Activated CD4-positive, CD25-positive, alpha-beta regulatory T cell (primary cell): ENCODE measurements around the gene GPR180.
"Not testable (repeated sequence)": the region's sequence is repeated elsewhere in the genome, so short reads cannot be mapped to it uniquely, and the experiment has no call there.

Experiments used
- DNase-seq, 4 experiments: peaks; one replicate each; lab custom pipeline; 2025; lab: John Stamatoyannopoulos, UW

Gene GPR180

DNA sequence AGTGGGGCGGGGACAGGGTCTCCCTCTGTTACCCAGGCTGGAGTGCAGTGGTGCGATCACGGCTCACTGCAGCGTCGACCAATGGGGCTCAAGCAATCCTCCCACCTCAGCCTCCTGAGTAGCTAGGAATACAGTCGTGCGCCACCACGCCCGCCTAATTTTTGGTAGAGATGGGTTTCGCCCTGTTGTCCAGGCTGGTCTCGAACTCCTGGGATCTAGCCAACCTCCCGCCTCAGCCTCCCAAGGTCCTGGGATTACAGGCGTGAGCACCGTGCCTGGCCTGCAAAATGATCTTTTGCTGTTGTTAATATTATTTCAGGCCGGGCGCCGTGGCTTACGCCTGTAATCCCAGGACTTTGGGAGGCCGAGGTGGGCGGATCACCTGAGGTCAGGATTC is 5.1 kb upstream of the GPR180 start:
- DNase-seq: no peak

DNA sequence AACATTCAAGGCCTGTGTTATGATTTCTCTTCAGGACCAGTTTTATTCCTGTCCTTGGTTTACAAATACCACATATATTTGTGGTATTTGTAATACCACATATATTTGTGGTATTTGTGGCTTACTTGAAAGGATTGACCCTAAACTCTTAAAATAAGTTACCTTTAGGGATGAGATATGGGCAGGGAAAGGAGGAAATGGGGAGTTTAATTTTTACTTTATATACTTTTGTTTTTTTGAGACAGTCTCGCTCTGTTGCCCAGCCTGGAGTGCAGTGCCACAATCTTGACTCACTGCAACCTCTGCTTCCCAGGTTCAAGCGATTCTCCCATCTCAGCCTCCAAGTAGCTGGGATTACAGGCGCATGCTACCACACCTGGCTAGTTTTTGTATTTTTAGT is 3.4 kb upstream of the GPR180 start:
- no peak for DNase-seq

DNA sequence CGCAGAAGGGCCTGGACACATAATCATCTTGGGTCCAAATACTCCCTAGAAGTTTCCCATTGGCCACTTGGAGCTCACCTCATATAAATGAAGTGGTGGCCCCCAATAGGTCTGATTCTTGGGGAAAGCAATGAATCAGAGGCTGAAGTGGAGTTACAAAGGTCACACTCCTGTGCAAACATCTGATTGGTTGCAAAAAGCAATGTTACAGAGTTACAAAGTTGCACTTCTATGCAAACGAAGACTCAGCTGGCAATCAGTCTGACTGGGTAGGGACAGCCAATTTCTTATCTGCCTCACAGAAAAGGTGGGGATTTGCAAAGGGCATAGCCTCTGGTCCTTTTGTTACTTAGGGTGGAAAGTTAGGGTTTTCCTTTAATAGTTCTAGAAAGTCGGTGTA is 1.8 kb upstream of the GPR180 start:
- DNase-seq: no peak

DNA sequence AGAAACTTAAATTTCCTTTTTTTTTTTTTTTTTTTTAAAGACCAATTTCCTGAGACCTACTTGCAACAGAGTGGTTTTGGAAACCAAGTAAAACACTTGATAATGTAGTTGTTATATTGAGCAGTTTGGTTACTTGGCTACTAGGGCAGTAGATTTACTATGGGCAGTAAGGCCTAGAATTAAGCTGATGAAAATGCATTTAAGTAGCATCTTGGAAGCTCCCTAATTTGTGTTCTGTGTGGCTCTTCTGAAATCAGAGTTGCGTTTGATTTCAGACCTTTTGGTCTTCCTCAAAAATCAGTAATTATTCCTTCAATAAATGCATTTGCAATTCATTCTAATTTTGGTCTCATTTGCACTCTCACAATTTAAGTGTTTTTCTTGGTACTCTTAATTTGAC is 810 bp downstream of the GPR180 start:
- DNase-seq: no peak

DNA sequence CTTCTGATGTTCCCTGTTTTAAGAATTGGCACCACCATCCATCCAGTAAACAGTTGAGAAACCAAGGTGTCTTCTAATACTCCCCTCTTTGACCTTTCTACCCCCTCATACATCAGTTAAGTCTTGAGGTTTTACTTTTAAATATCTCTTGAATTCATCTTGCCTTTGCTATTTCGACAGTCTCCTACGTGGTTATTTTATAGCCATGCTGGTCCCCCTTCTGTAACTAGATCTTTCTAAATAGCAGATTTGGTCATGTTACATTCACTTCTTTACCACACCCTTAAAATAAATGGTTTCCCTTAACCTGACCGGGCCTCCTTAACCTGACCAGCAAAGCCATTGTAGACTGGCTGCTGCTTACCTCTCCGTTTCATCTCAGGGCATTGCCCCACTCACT is 5.4 kb downstream of the GPR180 start:
- no peak for DNase-seq

DNA sequence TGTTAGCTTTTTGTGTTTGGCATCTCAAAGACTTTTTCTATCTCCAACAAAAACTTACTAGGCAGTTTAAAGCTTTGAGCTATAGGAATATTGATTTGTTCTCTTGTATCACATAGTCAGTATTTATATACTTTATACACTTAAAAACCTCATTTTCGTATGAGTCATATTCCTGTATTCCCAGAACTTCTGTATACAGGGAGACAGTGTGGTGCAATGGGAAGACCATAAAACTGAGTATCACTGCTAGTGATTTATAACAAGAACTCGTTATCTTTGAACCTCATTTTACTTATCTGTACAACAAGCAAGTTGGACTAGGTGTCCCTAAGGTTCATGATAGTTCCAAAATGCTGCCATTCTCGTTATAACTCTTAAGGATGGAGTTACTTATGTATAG is 6.3 kb downstream of the GPR180 start:
- no peak for DNase-seq

DNA sequence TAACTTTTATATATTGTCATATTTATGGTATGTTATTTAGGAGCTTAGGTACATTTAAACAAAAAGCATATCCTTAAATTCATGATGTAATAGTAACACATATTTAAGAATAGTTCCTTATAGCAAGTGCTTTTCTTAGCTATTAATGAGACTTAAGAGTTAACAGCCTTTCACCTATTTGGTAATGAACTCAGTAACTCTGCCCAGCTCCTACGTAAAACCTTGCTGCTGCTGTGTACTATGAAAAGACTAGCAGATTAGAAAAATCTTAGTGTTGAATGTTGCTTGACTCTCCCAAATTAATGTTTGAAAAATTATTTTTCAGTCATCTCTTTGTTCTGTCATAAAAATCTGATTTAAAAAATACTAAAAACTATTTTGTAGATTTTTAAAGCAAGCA is 6.9 kb downstream of the GPR180 start:
- no peak for DNase-seq

DNA sequence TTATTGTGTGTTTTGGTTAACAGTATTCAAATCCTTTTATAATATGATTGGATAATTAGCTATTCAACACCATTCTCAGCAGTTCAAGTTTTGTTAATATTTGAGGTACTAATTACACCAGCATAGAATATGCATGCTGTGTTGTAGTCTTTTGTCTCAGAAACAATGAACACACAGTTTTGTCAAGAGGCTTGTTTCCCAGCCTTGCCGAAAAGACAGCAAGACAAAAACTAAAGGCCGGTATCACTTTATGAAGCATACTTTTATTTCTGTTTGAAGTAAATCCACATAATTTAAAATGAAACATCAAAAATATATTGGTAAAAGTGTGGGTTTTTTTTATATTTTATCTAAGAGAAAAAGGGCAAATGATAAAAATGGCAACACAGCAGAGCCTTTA is 7.5 kb downstream of the GPR180 start:
- no peak for DNase-seq

DNA sequence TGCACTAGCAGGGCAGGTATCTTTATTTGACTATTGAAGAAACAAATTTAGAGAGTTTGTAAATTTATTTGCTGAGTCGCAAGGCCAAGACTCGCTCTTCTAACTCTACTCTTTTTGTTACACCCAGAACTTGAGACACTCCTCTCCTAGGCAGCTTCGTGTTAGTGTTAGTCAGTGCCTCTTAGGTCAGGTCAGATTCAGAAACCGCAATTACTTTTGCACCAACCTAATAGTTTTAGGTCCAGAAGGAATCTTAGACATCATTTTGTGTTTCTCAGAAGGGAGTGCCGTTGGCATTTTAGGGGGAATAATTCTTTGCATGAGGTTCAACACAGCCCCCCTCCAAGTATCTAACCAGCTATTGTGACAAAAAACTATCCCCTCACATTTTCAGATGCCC is 8.8 kb downstream of the GPR180 start:
- no peak for DNase-seq

DNA sequence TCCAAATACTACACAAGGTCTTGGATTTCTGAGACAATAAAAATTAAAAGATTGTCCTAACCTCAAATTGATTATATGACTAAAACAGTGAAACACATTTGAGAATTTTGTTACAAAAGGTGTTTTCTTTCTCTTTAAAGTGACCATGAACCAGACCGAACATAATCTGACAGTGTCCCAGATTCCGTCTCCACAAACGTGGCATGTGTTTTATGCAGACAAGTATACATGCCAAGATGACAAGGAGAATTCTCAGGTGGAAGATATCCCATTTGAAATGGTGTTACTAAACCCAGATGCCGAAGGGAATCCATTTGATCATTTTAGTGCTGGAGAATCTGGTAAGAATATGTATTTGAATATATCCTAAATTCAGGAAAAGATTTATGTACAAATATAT is 10.4 kb downstream of the GPR180 start:
- DNase-seq: no peak

DNA sequence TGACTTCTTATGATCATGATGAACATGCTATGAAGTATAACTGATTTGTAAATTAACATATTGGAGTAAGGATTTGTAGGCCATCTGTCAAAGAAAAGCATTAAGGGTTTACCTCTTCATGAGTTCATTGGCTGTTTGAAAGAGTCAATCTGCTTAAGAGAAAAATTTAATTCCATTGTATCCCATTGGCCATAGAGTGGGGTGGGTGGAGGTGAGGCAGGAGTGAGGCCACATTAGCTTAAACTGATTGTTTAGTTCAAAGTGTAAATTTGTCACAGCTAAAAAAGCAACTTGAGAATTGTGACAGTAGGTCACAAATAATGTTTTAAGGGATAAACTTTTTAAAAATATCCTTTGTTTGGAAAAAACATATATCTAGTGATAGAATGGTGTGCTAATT is 11.4 kb downstream of the GPR180 start:
- no peak for DNase-seq

DNA sequence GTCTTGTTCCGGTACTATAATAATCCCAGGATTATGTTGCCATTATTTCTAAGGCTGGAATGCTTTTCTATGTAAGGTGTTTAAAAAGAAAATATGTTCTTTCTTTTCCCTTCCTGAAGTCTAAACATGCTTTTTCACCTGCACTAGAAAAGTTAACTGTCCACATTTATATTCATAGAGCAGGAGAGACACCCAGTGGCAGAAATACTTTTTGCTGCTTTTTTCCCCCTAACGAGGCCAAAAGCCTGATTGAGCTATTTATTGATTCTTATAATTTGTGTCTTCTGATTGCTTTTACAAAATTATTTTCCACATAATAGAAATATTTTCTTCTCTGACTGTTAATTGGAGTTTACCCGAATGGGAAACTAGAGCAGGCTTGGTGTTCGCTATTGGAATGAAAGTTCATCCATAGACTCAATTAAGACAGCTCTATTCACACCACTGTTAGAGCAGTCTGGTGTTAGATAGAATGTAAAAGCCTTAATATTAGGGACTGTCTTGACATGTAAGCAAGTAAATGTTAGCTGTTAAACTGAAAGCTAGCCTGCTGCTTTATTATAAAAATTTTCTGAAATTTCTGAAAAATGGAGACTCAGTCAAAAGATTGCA is 15.8 kb downstream of the GPR180 start:
- DNase-seq: no peak

DNA sequence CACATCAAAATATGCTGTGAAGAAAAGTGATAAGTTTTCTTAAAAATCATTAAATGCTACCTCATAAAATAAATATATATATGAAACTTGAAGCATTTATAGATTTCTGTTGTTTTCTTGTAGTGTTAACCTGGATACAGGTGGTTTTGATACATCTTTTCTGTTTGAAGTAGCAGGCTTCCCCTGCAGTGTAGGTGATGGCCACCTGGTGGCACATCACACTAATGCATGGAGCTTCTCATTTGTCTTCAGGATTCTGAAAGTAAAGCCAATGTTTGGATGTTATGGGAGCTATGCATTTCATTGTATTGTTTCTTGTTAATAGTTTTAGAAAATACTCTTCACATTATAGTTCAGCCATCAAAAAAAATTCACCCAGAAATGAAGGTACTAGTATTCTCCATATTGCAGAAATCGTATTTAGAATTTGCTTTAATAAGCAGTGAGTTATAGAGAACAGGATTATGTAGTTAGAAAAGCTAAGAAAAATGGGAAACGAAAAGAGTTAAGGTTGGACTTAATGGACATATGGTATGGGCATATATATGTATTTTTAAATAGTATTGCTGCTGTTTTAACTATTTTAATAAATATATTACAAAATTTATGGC is 18.7 kb downstream of the GPR180 start:
- DNase-seq: no peak

DNA sequence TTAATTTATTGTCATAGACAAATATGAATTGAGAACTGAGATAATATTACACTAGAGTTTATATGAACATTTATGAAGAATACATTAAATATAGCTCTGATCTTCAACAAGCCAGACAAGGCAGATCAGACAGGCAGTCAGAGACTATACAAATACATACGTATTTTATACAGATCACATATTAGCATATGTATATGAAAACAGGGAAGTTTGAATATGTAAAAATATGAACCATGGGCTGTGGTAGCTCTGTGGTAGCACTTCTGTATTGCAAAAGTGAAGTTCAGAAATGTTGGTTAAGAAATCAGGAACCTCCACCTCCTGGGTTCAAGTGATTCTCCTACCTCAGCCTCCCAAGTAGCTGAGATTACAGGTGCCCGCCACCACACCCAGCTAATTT is 20.7 kb downstream of the GPR180 start:
- DNase-seq: no peak

DNA sequence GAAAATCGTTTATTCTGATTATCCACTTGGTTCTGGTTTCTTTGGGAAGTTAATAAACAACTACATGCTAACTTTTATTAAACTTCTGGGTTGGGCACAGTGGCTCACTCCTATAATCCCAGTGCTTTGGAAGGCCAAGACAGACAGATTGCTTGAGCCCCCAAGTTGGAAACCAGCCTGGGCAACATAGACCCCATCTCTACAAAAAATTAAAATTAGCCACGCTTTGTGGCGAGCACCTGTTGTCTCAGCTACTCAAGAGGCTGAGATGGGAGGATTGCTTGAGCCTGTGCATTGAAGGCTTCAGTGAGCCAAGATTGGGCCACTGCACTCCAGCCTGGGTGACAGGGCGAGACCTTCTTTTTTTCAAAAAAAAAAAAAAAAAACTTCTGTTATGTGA is 21.7 kb downstream of the GPR180 start:
- no peak for DNase-seq

DNA sequence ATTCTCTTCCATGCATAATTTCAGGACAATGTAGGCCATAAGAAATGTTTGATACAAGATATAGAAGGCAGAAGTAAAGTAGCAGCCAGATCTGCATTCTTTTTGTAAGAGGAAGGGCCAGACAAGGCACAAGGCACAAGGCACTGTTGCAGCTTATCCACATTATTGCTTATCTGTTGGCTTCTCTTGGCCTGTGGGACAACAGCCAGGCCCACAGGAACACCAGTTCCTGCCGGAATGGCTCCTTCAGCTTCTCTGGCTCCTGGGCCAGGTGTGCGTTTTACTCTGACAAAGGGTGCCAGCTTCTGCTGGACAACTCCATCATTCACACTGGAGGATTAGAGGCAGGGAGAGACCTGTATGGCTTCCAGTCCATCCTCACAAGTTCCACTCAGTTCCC is 29.2 kb downstream of the GPR180 start:
- DNase-seq: no peak

DNA sequence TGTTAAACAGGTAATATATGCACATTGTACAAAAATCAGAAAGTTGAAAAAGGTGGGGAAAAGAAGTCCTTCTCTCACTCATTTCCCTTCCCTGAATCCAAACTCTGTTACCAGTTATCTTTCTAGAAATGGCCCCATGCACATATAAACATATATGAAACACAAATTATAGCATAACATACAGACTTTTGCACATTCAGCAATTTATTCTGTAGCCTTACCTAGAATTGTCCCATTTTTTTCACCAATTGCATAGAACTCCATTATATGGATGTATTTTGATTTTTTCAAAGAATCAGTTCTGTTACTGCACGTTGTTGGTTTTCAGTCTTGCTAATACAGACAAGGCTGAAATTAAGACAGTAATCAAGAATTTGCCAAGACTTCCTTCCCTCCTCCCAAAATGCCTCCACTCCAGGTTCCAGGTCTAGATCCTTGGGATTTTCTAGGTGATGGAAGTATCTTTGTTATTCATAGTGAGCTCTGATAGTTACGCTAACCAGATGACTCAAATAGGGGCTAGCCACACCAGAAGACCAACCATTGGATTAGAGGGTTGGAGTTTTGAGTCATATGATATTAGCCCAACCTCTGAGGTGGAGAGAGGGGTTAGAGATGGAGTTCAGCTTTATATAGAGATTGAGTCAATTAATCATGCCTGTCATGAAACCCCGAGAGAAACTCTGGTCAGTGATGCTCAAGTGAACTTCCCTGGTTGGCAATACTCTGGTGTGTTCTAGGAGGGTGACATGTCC is 30.7 kb downstream of the GPR180 start:
- DNase-seq: no peak

DNA sequence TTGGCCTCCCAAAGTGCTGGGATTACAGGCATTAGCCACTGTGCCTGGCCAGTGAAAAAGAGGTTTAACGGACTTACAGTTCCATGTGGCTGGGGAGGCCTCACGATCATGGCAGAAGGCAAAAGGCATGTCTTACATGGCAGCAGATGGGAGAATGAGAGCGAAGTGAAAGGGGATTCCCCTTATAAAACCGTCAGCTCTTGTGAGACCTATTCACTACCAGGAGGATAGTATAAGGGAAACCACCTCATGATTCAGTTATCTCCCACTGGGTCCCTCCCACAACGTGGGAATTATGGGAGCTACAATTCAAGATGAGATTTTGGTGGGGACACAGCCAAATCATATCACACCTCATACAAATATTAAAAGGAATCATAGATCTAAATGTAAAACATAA is 34.4 kb downstream of the GPR180 start:
- DNase-seq: not testable (repeated sequence)

DNA sequence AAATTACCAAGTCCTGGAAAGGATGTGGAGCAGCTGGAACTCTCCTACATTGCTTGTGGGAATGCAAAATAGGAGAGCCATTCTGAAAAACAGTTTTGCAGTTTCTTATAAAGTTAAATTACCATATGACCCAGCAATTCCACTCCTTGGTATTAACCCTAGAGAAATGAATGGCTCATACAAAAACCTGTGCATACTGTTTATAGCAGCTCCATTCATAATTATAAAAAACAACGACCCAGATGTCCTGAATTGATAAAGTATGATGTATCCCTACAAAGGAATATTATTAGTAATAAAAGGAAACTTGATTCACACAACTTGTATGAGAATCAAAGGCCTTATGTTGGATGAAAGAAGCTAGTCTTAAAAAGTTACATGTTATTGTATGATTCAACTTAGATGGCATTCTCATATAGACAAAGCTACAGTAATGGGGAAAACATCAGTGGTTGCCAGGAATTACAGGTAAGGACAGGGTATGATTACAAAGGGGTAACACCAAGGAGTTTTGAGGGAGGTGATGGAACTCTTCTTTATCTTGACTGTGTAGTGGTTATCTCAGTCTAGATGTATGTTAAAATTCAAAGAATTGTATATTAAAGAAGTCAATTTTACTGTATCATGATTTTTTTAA is 35.4 kb downstream of the GPR180 start:
- no peak for DNase-seq

DNA sequence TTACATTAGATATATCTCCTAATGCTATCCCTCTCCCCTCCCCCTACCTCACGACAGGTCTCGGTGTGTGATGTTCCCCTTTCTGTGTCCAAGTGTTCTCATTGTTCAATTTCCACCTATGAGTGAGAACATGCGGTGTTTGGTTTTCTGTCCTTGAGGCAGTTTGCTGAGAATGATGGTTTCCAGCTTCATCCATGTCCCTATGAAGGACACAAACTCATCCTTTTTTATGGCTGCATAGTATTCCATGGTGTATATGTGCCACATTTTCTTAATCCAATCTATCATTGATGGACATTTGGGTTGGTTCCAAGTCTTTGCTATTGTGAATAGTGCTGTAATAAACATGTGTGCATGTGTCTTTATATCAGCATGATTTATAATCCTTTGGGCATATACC is 36.0 kb downstream of the GPR180 start:
- DNase-seq: not testable (repeated sequence)

DNA sequence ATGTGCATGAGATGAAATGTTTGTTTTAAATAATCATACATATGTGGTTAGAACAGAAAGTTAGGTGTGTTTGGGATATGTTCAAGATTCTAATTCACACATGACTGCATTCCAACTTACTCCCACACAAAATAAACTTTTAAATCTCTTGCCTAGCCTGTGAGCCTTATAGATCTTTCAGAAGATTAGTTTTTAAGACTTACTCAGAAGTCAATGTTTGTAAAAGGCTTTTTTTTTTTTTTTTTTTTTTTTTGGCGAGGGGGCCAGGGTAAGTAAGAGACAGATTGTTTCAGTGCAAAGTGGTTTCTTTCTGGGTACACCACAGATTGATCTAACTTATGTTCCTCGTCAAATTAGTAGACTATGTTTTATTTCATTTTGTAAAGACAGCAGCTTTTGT is 39.1 kb downstream of the GPR180 start:
- no peak for DNase-seq

DNA sequence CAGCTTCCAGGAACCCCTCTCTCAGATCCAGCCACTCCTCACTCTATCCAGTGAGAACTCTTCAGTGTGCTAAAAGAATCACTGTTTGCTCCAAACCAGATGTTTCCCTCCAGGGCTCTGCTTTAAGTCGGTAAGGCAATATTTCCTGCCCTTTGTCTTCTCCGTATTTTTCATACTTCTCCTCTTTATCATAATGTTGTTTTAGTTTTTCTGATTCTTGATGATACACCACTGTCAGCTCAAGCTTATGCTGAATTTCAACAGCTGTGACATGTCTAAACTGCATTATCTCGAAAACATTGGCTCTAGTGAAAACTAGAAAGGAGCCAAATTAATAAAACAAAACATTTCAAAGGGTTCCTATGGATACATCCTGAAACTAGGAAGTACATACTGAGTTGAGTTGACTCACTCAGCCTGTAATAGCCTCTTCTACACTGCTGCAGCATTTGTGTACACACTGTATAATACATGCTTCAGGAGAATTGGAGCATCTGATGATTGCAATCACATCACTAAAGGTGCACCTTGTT is 39.8 kb downstream of the GPR180 start:
- no peak for DNase-seq

DNA sequence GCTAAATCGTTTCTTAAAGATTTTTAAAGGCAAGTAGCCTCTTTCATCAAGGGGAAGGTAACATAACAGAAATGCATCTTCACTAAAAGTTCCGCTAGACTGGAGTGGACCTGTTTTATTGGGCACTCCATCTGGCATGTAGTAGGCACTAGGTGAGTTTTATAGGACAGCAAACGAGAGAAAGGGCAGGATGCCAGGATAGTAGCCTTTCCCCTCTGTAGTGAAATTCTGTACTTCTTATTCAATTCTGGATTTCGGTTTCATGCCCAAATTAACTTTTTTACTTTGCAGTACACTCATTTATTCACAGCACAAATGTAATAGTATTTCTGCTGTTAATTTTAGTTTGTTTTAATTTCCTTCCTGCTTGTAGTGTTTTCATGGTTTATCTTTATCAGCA is 45.2 kb downstream of the GPR180 start:
- DNase-seq: no peak
